Raji (cell line): ENCODE data around the gene TMEM50B.

Source experiments
- POLR2A ChIP-seq: IDR thresholded peaks from 2 replicates; pipeline ENCODE4 v1.6.1; 2011; ENCODE audit warnings: low read depth, low read length, control low read depth; ENCODE audit not compliant: insufficient read depth

The TMEM50B gene

GRCh38 chr21:33441489-33442477 lies 38.0 kb downstream of the TMEM50B start:
- no peak for TF ChIP-seq POLR2A

GRCh38 chr21:33437140-33437539 lies 42.6 kb downstream of the TMEM50B start:
- no peak for TF ChIP-seq POLR2A

GRCh38 chr21:33434770-33435360 lies 44.9 kb downstream of the TMEM50B start:
- no peak for TF ChIP-seq POLR2A

GRCh38 chr21:33433425-33434114 lies 46.2 kb downstream of the TMEM50B start:
- TF ChIP-seq POLR2A, result no peak

GRCh38 chr21:33433001-33433400 lies 46.8 kb downstream of the TMEM50B start:
- no peak for TF ChIP-seq POLR2A

- no peak for TF ChIP-seq POLR2A
These were observed 47.3 kb downstream of the TMEM50B start for GRCh38 chr21:33432496-33432895.

GRCh38 chr21:33430858-33431257 lies 48.9 kb downstream of the TMEM50B start:
- TF ChIP-seq POLR2A, result no peak

- no peak for TF ChIP-seq POLR2A
These were observed 51.1 kb downstream of the TMEM50B start for GRCh38 chr21:33428669-33429068.

- no peak for TF ChIP-seq POLR2A
These were observed 52.7 kb downstream of the TMEM50B start for GRCh38 chr21:33427051-33427450.

GRCh38 chr21:33425825-33426224 lies 53.9 kb downstream of the TMEM50B start:
- TF ChIP-seq POLR2A, result no peak

- TF ChIP-seq POLR2A, result no peak
These were observed 55.6 kb downstream of the TMEM50B start for GRCh38 chr21:33424214-33424613.

- TF ChIP-seq POLR2A, result no peak
These were observed 57.9 kb downstream of the TMEM50B start for GRCh38 chr21:33421713-33422393.

- TF ChIP-seq POLR2A, result no peak
These were observed 60.1 kb downstream of the TMEM50B start for GRCh38 chr21:33419538-33420123.

- TF ChIP-seq POLR2A, result no peak
These were observed 61.1 kb downstream of the TMEM50B start for GRCh38 chr21:33418691-33419090.

- no peak for TF ChIP-seq POLR2A
These were observed 64.8 kb downstream of the TMEM50B start for GRCh38 chr21:33414926-33415325.
